HL-60 (cell line): ENCODE results near the gene TMEM243.

Experiments used
- GABPA ChIP-seq: IDR thresholded peaks from 2 replicates; pipeline ENCODE4 v1.6.1; 2012; ENCODE audit warnings: low read depth
- POLR2AphosphoS5 ChIP-seq: IDR thresholded peaks from 2 replicates; pipeline ENCODE4 v1.6.1; 2012; ENCODE audit warnings: low read depth
- REST ChIP-seq: IDR thresholded peaks from 2 replicates; pipeline ENCODE4 v1.6.1; 2012; ENCODE audit warnings: low read depth; ENCODE audit not compliant: insufficient replicate concordance
- SPI1 ChIP-seq: IDR thresholded peaks from 2 replicates; pipeline ENCODE4 v1.6.1; 2012; ENCODE audit warnings: low read depth, mild to moderate bottlenecking, borderline replicate concordance
- TF ChIP-seq, protein P1 (sequence below): IDR thresholded peaks from one replicate; pipeline ENCODE4 v1.5.1; 2011; ENCODE audit warnings: low read length, control low read depth, inconsistent platforms; ENCODE audit not compliant: insufficient read depth

- TF ChIP-seq, protein P1, sequence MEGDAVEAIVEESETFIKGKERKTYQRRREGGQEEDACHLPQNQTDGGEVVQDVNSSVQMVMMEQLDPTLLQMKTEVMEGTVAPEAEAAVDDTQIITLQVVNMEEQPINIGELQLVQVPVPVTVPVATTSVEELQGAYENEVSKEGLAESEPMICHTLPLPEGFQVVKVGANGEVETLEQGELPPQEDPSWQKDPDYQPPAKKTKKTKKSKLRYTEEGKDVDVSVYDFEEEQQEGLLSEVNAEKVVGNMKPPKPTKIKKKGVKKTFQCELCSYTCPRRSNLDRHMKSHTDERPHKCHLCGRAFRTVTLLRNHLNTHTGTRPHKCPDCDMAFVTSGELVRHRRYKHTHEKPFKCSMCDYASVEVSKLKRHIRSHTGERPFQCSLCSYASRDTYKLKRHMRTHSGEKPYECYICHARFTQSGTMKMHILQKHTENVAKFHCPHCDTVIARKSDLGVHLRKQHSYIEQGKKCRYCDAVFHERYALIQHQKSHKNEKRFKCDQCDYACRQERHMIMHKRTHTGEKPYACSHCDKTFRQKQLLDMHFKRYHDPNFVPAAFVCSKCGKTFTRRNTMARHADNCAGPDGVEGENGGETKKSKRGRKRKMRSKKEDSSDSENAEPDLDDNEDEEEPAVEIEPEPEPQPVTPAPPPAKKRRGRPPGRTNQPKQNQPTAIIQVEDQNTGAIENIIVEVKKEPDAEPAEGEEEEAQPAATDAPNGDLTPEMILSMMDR = no peak
- TF ChIP-seq REST (no peak), POLR2AphosphoS5 (no peak), SPI1 (no peak), GABPA (no peak)
These were observed 32.4 kb downstream of the TMEM243 start for GRCh38 chr7:87187120-87187519.
